GM23338 (cell line): ENCODE results near the gene C14orf93.

Source experiments
- EZH2 ChIP-seq: fragments of 200-600 bp; sonication (generic); IDR thresholded peaks from one replicate; pipeline ENCODE4 v1.8.0; 2017; ENCODE audit warnings: antibody characterized with exemption, mild to moderate bottlenecking, low read depth; ENCODE audit not compliant: unreplicated experiment
- EZH2phosphoT487 ChIP-seq: fragments of 200-600 bp; sonication (generic); IDR thresholded peaks from one replicate; pipeline ENCODE4 v1.8.1; 2018; ENCODE audit warnings: antibody characterized with exemption; ENCODE audit not compliant: unreplicated experiment
- JUNB ChIP-seq: IDR thresholded peaks from one replicate; pipeline ENCODE4 v1.6.1; 2016; ENCODE audit warnings: antibody characterized with exemption; ENCODE audit not compliant: unreplicated experiment
- POLR2AphosphoS5 ChIP-seq: IDR thresholded peaks from 2 replicates; pipeline ENCODE4 v1.6.1; 2016; ENCODE audit warnings: antibody characterized with exemption, low read depth
- ZNF114 ChIP-seq: fragments of 250-450 bp; sonication (Bioruptor Pico); IDR thresholded peaks from 2 replicates; pipeline ENCODE4 v1.5.0; 2020; ENCODE audit warnings: mild to moderate bottlenecking, moderate library complexity
- ZNF331 ChIP-seq: fragments of 250-450 bp; sonication (Bioruptor Pico); IDR thresholded peaks from 2 replicates; pipeline ENCODE4 v1.5.0; 2020; ENCODE audit warnings: low read depth, mild to moderate bottlenecking, moderate library complexity
- TF ChIP-seq, protein P1 (sequence below), 2 experiments: fragments of 200-600 bp in 1 of 2; sonication (generic) in 1 of 2; conservative IDR thresholded peaks; 2 replicates each; pipeline versions ENCODE4 v1.5.1 to v1.6.1; 2016 to 2017; ENCODE audit warnings: antibody characterized with exemption in 2 of 2, low read depth in 2 of 2, mild to moderate bottlenecking in 2 of 2, moderate library complexity in 1 of 2

DNA sequence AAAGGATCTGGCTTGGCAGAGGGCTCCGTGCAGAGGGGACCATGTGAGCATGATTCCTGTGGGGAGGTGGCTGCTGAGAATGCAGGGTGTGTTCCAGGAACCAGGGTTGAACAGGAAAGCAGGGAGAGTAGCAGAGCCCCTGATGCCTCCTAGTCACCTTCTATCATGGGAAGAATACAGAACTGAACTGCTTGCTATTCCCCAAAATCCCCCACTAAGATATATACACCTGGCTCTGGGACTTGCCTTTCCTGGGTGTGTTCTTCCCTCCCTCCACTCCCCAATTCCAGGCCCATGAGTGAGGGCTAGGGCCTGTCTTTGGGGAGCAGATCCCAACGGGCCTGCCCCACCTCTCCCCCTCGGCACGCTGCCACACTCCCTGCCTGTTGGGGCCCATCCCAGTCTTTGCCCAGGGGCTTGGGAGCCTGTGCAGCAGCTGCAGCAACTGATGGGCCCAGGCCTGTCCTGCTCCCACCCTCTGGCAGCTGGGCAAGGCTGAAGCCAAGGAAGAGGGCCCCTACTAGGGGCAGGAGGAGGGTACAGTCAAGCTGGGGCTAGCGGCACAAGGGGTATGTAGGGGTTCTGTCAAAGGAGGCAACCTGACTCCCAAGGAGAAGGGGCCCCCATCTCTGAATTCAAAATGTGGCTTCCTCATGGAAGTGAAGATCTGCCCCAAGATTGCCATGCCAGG lies 30.8 kb downstream of the C14orf93 start:
- TF ChIP-seq, protein P1, sequence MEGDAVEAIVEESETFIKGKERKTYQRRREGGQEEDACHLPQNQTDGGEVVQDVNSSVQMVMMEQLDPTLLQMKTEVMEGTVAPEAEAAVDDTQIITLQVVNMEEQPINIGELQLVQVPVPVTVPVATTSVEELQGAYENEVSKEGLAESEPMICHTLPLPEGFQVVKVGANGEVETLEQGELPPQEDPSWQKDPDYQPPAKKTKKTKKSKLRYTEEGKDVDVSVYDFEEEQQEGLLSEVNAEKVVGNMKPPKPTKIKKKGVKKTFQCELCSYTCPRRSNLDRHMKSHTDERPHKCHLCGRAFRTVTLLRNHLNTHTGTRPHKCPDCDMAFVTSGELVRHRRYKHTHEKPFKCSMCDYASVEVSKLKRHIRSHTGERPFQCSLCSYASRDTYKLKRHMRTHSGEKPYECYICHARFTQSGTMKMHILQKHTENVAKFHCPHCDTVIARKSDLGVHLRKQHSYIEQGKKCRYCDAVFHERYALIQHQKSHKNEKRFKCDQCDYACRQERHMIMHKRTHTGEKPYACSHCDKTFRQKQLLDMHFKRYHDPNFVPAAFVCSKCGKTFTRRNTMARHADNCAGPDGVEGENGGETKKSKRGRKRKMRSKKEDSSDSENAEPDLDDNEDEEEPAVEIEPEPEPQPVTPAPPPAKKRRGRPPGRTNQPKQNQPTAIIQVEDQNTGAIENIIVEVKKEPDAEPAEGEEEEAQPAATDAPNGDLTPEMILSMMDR (conservative IDR thresholded peaks at IDR 0.05; ENCODE audit: low read depth in 2 of 2), result no peak
- no peak for TF ChIP-seq ZNF331 (CRISPR knock-in tag)
- no peak for TF ChIP-seq POLR2AphosphoS5
- no peak for TF ChIP-seq EZH2phosphoT487
- TF ChIP-seq EZH2, result no peak
- TF ChIP-seq JUNB, result no peak
- TF ChIP-seq ZNF114 (CRISPR knock-in tag), result no peak
